K562 (cell line): ENCODE results near the gene BRPF1. TPM values are rescaled to one million over a fixed set of nuclear protein-coding genes. Genes with fewer than 3 reads are reported as not detected.

Experiments
- ATAC-seq: fragments of 200-7000 bp; cut with Tn5 transposase; 3 replicates; pipeline ENCODE4 v1.9.1; 2020; ENCODE audit warnings: moderate library complexity
- BruUV-seq: library from RNA; stranded (reverse); fragments of 400-500 nt; replicated peaks from 2 replicates; lab custom pipeline; 2021; lab: Mats Ljungman, UMichigan
- CTCF ChIA-PET: fragments of 300-600 bp; formaldehyde crosslinking; extraction: SDS; loops from one replicate; lab custom pipeline; 2021; ENCODE audit warnings: low intra/inter-chr PET ratio; lab: Yijun Ruan, JAX
- POLR2A ChIA-PET: fragments of 300-600, 350-650 bp; sonication (Branson Sonifier 250); formaldehyde crosslinking; extraction: SDS; loops from one replicate; lab custom pipeline; 2021; ENCODE audit warnings: antibody characterized with exemption, inconsistent platforms; lab: Yijun Ruan, JAX
- DNase-seq, 4 experiments: peaks; one replicate each; pipeline versions ENCODE4 v3.0.0 to v3.0.0-alpha.2; 2011 to 2018; ENCODE audit warnings: low spot score in 3 of 4, mixed read lengths in 3 of 4; ENCODE audit errors: extremely low read depth in 1 of 4
- FAIRE-seq: peaks from 2 replicates; lab custom pipeline; 2011; peaks lifted over from hg19 to GRCh38; lab: Jason Lieb, UNC
- H2AFZ ChIP-seq: 2 replicates; pipeline ENCODE4 v1.6.0; 2011; ENCODE audit warnings: low read depth, low read length, control low read depth, inconsistent platforms
- H3K27ac ChIP-seq: fragments of 200-600 bp; 3 replicates; pipeline ENCODE4 v1.8.0; 2011; ENCODE audit warnings: low read depth, mild to moderate bottlenecking, control low read depth, inconsistent platforms, low read length, moderate library complexity, mixed read lengths; ENCODE audit errors: extremely low read depth
- H3K27me3 ChIP-seq, 2 experiments: fragments of 300-600 bp in 1 of 2; 2 replicates in 1 of 2; 3 replicates in 1 of 2; pipeline versions ENCODE4 v1.6.0 to v1.8.0; 2011; ENCODE audit warnings: inconsistent platforms in 2 of 2, low read length in 2 of 2, mild to moderate bottlenecking in 1 of 2, mixed read lengths in 1 of 2, moderate library complexity in 1 of 2; ENCODE audit not compliant: control insufficient read depth in 2 of 2, insufficient read depth in 2 of 2
- H3K36me3 ChIP-seq: fragments of 300-600 bp; 3 replicates; pipeline ENCODE4 v1.8.0; 2011; ENCODE audit warnings: mild to moderate bottlenecking, low read length, inconsistent platforms; ENCODE audit not compliant: control insufficient read depth, insufficient read depth
- H3K4me1 ChIP-seq, 2 experiments: fragments of 200-600 bp in 1 of 2; replicated peaks in 1 of 2; 2 replicates in 1 of 2; 3 replicates in 1 of 2; pipeline versions ENCODE4 v1.5.1 to v1.8.0; 2011; ENCODE audit warnings: inconsistent platforms in 2 of 2, low read length in 2 of 2, mild to moderate bottlenecking in 1 of 2, mixed read lengths in 1 of 2, moderate library complexity in 1 of 2; ENCODE audit not compliant: control insufficient read depth in 2 of 2, insufficient read depth in 2 of 2
- H3K4me2 ChIP-seq: 2 replicates; pipeline ENCODE4 v1.6.1; 2011; ENCODE audit warnings: low read length, control low read depth, inconsistent platforms, mixed read lengths; ENCODE audit not compliant: insufficient read depth
- H3K4me3 ChIP-seq: fragments of 200-600 bp; sonication (generic), shearing (Covaris generic); 2 replicates; pipeline ENCODE4 v1.5.1; 2016; ENCODE audit warnings: control low read depth, inconsistent platforms
- H3K79me2 ChIP-seq: fragments of 200-600 bp; 3 replicates; pipeline ENCODE4 v1.8.0; 2011; ENCODE audit warnings: low read length, inconsistent platforms; ENCODE audit not compliant: control insufficient read depth, insufficient read depth
- H3K9ac ChIP-seq, 2 experiments: 2 replicates each; pipeline versions ENCODE4 v1.6.0 to v1.6.1; 2011; ENCODE audit warnings: low read depth in 2 of 2, low read length in 2 of 2, control low read depth in 1 of 2, inconsistent platforms in 1 of 2, mild to moderate bottlenecking in 1 of 2, mixed read lengths in 1 of 2; ENCODE audit not compliant: insufficient read depth in 1 of 2
- H3K9me1 ChIP-seq: one replicate; pipeline ENCODE4 v1.6.0; 2011; ENCODE audit warnings: inconsistent platforms, mild to moderate bottlenecking, low read length, moderate library complexity; ENCODE audit not compliant: control insufficient read depth, insufficient read depth
- H3K9me3 ChIP-seq: replicated peaks from 2 replicates; pipeline ENCODE4 v1.5.1; 2011; ENCODE audit warnings: low read depth, low read length, inconsistent platforms; ENCODE audit not compliant: control insufficient read depth, insufficient read depth
- H4K20me1 ChIP-seq: replicated peaks from 2 replicates; pipeline ENCODE4 v1.6.1; 2011; ENCODE audit warnings: low read length, inconsistent platforms, mixed read lengths; ENCODE audit not compliant: control insufficient read depth, insufficient read depth
- ASH1L ChIP-seq: fragments of 450-650 bp; IDR thresholded peaks from 2 replicates; pipeline ENCODE4 v1.6.1; 2018; ENCODE audit warnings: borderline replicate concordance, mild to moderate bottlenecking, low read depth; ENCODE audit not compliant: partially characterized antibody
- CREM ChIP-seq: IDR thresholded peaks from 2 replicates; pipeline ENCODE4 v1.6.1; 2014; ENCODE audit warnings: antibody characterized with exemption, low read depth
- CTBP1 ChIP-seq: fragments of 450-650 bp; IDR thresholded peaks from 2 replicates; pipeline ENCODE4 v1.6.1; 2016; ENCODE audit warnings: borderline replicate concordance
- ERF ChIP-seq: fragments of 450-650 bp; formaldehyde crosslinking; IDR thresholded peaks from 2 replicates; pipeline ENCODE4 v1.4.0; 2020; ENCODE audit warnings: mild to moderate bottlenecking, mixed read lengths
- EWSR1 ChIP-seq: fragments of 450-650 bp; IDR thresholded peaks from 2 replicates; pipeline ENCODE4 v1.6.1; 2018; ENCODE audit warnings: borderline replicate concordance, mild to moderate bottlenecking, low read depth, moderate library complexity; ENCODE audit not compliant: partially characterized antibody
- GTF2A2 ChIP-seq: IDR thresholded peaks from 2 replicates; pipeline ENCODE4 v1.6.1; 2016; ENCODE audit warnings: mild to moderate bottlenecking, missing genetic modification characterization, missing compliant biosample characterization
- RREB1 ChIP-seq: fragments of 250-450 bp; sonication (Bioruptor Pico); IDR thresholded peaks from 2 replicates; pipeline ENCODE4 v1.4.0; 2020
- SIN3A ChIP-seq, 2 experiments: fragments of 150-350 bp in 1 of 2; IDR thresholded peaks; 2 replicates each; pipeline ENCODE4 v1.6.1; 2011 to 2016; ENCODE audit warnings: borderline replicate concordance in 2 of 2, low read depth in 2 of 2, low read length in 2 of 2, mild to moderate bottlenecking in 2 of 2, moderate library complexity in 2 of 2; ENCODE audit not compliant: control insufficient read depth in 1 of 2
- TRIM24 ChIP-seq, 2 experiments: fragments of 450-650 bp; IDR thresholded peaks; 2 replicates each; pipeline ENCODE4 v1.6.1; 2016
- WGBS: fragments of 100-300 bp; shearing (Covaris generic); methylation state at CpG from one replicate; pipeline ENCODE4 v1.1.6; 2016; ENCODE audit warnings: low coverage, mixed read lengths; ENCODE audit not compliant: insufficient coverage; ENCODE audit errors: missing lambda C conversion rate; 5-methylcytosine and 5-hydroxymethylcytosine counted together
- in situ Hi-C: fragments of 300-500 bp; cut with MboI; formaldehyde crosslinking; loops from 4 replicates; pipeline ENCODE4 v1.15.0; 2018; ENCODE audit warnings: inconsistent platforms, mixed read lengths
- intact Hi-C: fragments of 100-400 bp; cut with micrococcal nuclease; formaldehyde crosslinking; loops from 2 replicates; pipeline ENCODE4 v1.14.2; 2022
- polyA plus RNA-seq, 8 experiments: library from polyadenylated mRNA; depleted of rRNA in 4 of 8; stranded (reverse) in 5 of 8; unstranded in 3 of 8; fragments of >200 nt; fragmentation: Nextera tagmentation in 2 of 8; fragmentation: Illumina TruSeq in 1 of 8; extraction: Ambion mirVana in 2 of 8; extraction: Trizol in 1 of 8; gene quantifications; 2 replicates each; pipeline versions ENCODE4 v1.2.1 to v1.2.3, GENCODE V29; 2011 to 2014; ENCODE audit warnings: inconsistent platforms in 1 of 8, missing spikeins in 1 of 8
- total RNA-seq, 7 experiments: library from RNA; depleted of rRNA in 6 of 7; stranded (reverse); fragments of >200 nt in 6 of 7; fragmentation: Illumina TruSeq in 2 of 7; extraction: Trizol in 2 of 7; gene quantifications; 2 replicates each; pipeline versions ENCODE4 v1.2.1 to v1.2.3, GENCODE V29; 2011 to 2021; ENCODE audit warnings: low replicate concordance in 1 of 7

BRPF1 gene
- total and polyA plus RNA-seq, 9 of the 15 experiments (the other 6 are each of a cell fraction or from before 2014, with no cell fraction given), result 1.1 to 40.2 (median 23.5) TPM

GRCh38 chr3:9695746-9696145 is 35.8 kb upstream of the BRPF1 start:
- Histone ChIP-seq H4K20me1 (0 out of 2 replicates have a peak, but pooled peaks cover 5% of the 10 kb centered on the region), H3K27me3 (no peaks in the 10 kb centered on the region)
- in situ Hi-C loops, result no loop called here

DNA sequence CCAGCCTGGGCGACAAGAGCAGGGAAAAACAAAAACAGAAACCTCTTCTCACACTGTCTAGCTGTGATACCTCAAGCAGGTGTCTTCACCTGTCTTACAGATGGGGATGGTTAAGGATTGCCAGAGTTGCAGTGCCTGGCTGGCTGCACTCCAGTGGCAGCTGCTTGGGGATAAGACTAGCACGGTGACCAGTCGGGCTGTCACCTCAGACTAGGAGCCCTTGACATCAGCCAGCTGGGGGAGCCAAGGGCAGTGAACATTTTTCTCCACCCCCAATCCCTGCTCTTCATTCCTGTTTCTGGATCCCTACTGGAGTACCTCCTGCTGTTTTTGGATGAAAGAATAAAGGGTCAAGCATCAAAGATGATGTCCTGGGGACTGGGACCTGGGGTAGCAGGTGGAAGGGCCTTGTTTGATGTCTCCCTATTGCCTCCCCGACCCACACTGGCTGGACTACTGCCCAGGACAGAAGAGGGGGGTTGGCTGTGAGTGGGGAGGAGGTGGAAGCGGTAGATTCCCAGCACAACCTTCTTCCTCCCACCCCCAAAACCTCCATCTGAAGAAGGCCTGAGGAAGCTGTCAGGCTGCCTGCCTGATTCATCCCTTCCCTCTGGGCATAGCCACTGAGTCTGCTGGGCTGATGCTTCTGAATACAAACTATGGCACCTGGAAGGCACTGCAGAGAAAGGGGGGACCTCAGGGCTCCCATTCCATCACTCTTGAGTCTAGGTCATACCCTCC is 34.9 kb upstream of the BRPF1 start:
- Histone ChIP-seq H3K4me2 (no peak overlapping the region), H3K79me2 (no peaks in the 10 kb centered on the region), H3K27ac (no peak overlapping the region), H3K4me3 (no peak overlapping the region), H4K20me1 (0 out of 2 replicates have a peak, but pooled peaks cover 5% of the 10 kb centered on the region), H3K9ac (no peak overlapping the region; a peak in 1 of 4 replicates), H2AFZ (no peak overlapping the region), H3K36me3 (peaks cover 64% of the 10 kb centered on the region; the same call in 2 of the 3 replicates), H3K27me3 (no peaks in the 10 kb centered on the region), H3K9me1 (peaks cover 3% of the 10 kb centered on the region), H3K9me3 (no peaks in the 10 kb centered on the region), H3K4me1 (peaks cover 8 to 9% of the 10 kb centered on the region in 2 experiments; a peak in 4 of 5 replicates)
- FAIRE-seq (no peak), ATAC-seq (no peak), DNase-seq (no peak)
- intact Hi-C loops, result no loop called here
- WGBS, result 61% methylated on average over 5 of the region's 5 CpGs
- ChIA-PET POLR2A (interaction anchor here (0.6 kb wide), 1 partner anchor 21 kb away, joined by 4 read pairs; no protein-coding TSS in a partner anchor), CTCF (no interaction called here)
- TF ChIP-seq RREB1 (CRISPR knock-in tag) (no peak), ASH1L (no peak), SIN3A (IDR thresholded peaks at IDR 0.05; ENCODE audit: borderline replicate concordance in 2 of 2, control insufficient read depth in 1 of 2, low read depth in 2 of 2, low read length in 2 of 2) (no peak), TRIM24 (IDR thresholded peaks at IDR 0.05) (no peak), ERF (CRISPR knock-in tag) (no peak), CREM (no peak)
- BruUV-seq, result no TSS peak
- in situ Hi-C loops, result no loop called here

More at GRCh38 chr3:9695746-9696145, 35.8 kb upstream of the BRPF1 start:
- POLR2A ChIA-PET, result interaction anchor here (1.1 to 2.0 kb wide), 4 partner anchors 9 to 28 kb away, joined by 3 to 6 read pairs (median 5); no protein-coding TSS in a partner anchor
- Histone ChIP-seq H3K4me1 (peaks cover 17% of the 10 kb centered on the region in 2 experiments; a peak in 4 of 5 replicates), H3K4me3 (no peak overlapping the region), H3K36me3 (peaks cover 69% of the 10 kb centered on the region; the same call in 2 of the 3 replicates), H3K4me2 (no peak overlapping the region), H3K9me3 (no peaks in the 10 kb centered on the region), H3K9me1 (peaks cover 3% of the 10 kb centered on the region), H3K27ac (no peak overlapping the region), H3K9ac (no peak overlapping the region), H2AFZ (no peak overlapping the region), H3K79me2 (no peaks in the 10 kb centered on the region)
- ATAC-seq (no peak), DNase-seq (no peak), FAIRE-seq (no peak)
- TF ChIP-seq CTBP1, result no peak
- no peak for TF ChIP-seq GTF2A2
- TF ChIP-seq EWSR1, result no peak
- no TSS peak for BruUV-seq
- intact Hi-C loops, result no loop called here
- 77% methylated on average over 7 of the region's 7 CpGs for WGBS
- CTCF ChIA-PET, result no interaction called here
